ENCODE measurements around the gene SUGCT.

DNA sequence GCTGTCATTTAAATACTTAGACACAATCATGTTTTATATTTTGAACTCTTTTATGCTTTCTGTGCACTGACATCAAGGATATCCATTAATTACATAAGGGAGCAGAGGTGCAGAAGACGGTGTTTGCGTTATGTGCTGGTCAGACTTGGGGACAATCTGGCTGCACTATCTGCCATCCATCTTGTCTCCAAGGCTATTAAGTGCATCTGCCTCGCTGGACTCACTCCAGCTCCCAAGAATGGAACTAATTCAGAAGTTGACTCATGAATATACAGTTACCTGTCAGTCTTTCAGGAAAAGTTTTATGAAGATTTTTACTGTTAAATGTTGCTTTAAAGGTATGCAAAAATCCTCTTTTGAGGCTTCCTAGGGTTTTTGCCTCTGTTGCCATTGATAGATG, 391.0 kb downstream of the SUGCT start:
- TF ChIP-seq POLR2A (IDR thresholded peaks at IDR 0.05) = no peak
- TF ChIP-seq, protein P1, sequence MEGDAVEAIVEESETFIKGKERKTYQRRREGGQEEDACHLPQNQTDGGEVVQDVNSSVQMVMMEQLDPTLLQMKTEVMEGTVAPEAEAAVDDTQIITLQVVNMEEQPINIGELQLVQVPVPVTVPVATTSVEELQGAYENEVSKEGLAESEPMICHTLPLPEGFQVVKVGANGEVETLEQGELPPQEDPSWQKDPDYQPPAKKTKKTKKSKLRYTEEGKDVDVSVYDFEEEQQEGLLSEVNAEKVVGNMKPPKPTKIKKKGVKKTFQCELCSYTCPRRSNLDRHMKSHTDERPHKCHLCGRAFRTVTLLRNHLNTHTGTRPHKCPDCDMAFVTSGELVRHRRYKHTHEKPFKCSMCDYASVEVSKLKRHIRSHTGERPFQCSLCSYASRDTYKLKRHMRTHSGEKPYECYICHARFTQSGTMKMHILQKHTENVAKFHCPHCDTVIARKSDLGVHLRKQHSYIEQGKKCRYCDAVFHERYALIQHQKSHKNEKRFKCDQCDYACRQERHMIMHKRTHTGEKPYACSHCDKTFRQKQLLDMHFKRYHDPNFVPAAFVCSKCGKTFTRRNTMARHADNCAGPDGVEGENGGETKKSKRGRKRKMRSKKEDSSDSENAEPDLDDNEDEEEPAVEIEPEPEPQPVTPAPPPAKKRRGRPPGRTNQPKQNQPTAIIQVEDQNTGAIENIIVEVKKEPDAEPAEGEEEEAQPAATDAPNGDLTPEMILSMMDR (IDR thresholded peaks at IDR 0.05) = no peak
